Heart left ventricle (tissue), 16 donors: Measurements from ENCODE around the gene PIF1. TPM values are rescaled to one million over a fixed set of nuclear protein-coding genes. Genes with fewer than 3 reads are reported as not detected.

ENCODE experiments used
- ATAC-seq, 4 donors: fragments of 200-7000 bp; cut with Tn5 transposase; one replicate each; pipeline ENCODE4 v1.9.1; 2020 to 2022; ENCODE audit warnings: moderate library complexity in 4 of 4, mild to moderate bottlenecking in 3 of 4, moderate number of reproducible peaks in 1 of 4
- DNase-seq, 5 donors: peaks; one replicate each; pipeline ENCODE4 v3.0.0-alpha.2; 2020
- H3K27ac ChIP-seq, 12 donors: fragments of 200-600 bp; sonication (generic) in 4 of 12; one replicate each; pipeline versions ENCODE4 v1.5.0 to v1.8.0; 2016 to 2022; ENCODE audit warnings: mild to moderate bottlenecking in 2 of 12
- H3K27me3 ChIP-seq, 9 donors: fragments of 200-600 bp; sonication (generic) in 2 of 9; one replicate each; pipeline versions ENCODE4 v1.5.1 to v1.8.0; 2016 to 2022; ENCODE audit warnings: mild to moderate bottlenecking in 3 of 9
- H3K36me3 ChIP-seq, 9 donors: fragments of 200-600 bp; sonication (generic) in 2 of 9; one replicate each; pipeline versions ENCODE4 v1.5.0 to v1.8.0; 2018 to 2022; ENCODE audit warnings: mild to moderate bottlenecking in 2 of 9
- H3K4me1 ChIP-seq, 12 donors: fragments of 200-600 bp; sonication (generic) in 4 of 12; one replicate each; pipeline versions ENCODE4 v1.5.0 to v1.8.0; 2016 to 2022; ENCODE audit warnings: mild to moderate bottlenecking in 3 of 12
- H3K4me3 ChIP-seq, 12 donors: fragments of 200-600 bp; sonication (generic) in 4 of 12; one replicate each; pipeline versions ENCODE4 v1.5.0 to v1.8.0; 2017 to 2022; ENCODE audit warnings: mild to moderate bottlenecking in 9 of 12, moderate library complexity in 4 of 12
- H3K9me3 ChIP-seq, 12 donors: fragments of 200-600 bp; sonication (generic) in 4 of 12; one replicate each; pipeline versions ENCODE4 v1.5.0 to v1.8.0; 2016 to 2022; ENCODE audit warnings: mild to moderate bottlenecking in 1 of 12
- POLR2A ChIP-seq, 2 donors: fragments of 450-650 bp; IDR thresholded peaks; one replicate each; pipeline ENCODE4 v1.6.1; 2017; ENCODE audit warnings: antibody characterized with exemption in 2 of 2, mild to moderate bottlenecking in 2 of 2, moderate library complexity in 2 of 2
- WGBS, 4 donors: extraction: QIAGEN DNeasy Blood & Tissue Kit in 2 of 4; methylation state at CpG; one replicate each; pipeline versions ENCODE4 v1.1.5 to v1.1.7; 2013 to 2018; 5-methylcytosine and 5-hydroxymethylcytosine counted together
- intact Hi-C, 10 donors: fragments of 100-400 bp; cut with DNase I; formaldehyde crosslinking; loops; one replicate each; pipeline versions ENCODE4 v1.11.1 to v1.14.2; 2022
- polyA plus RNA-seq, 2 donors: library from polyadenylated mRNA; stranded (reverse); fragments of 200-250 nt; gene quantifications; one replicate each; pipeline ENCODE4 v1.2.3, GENCODE V29; 2013
- total RNA-seq, 9 donors: library from RNA; depleted of rRNA in 2 of 9; stranded (reverse); fragments of >200 nt in 2 of 9; fragmentation: NEBNext Ultra II Directional in 3 of 9; extraction: Animal tissue kit (Norgen Biotek cat#: 25700) in 3 of 9; gene quantifications; one replicate each; pipeline versions ENCODE4 v1.1.0 to v1.2.4, GENCODE V29; 2016 to 2023
- TF ChIP-seq, protein P1 (sequence below), 12 donors: fragments of 200-600 bp; sonication (generic) in 4 of 12; IDR thresholded peaks; one replicate each; pipeline versions ENCODE4 v1.5.0 to v1.8.0; 2018 to 2022; ENCODE audit warnings: antibody characterized with exemption in 12 of 12, mild to moderate bottlenecking in 5 of 12
- donor health status: ischemic (EF 13 %, LVEDD 7.1; RV severe dilation, severe dysfunction).
- donor health status: healthy with polysubstance abuse.
- donor health status: DM: no; HTN: yes; CAD: no.
- donor health status: DM: no; HTN: no; CAD: no.
- donor health status: ischemic (EF 25% LVEDD 6.9; RV normal size, moderate dysfunction).
- donor health status: ischemic (EF 25% LVEDD 5.7; RV mildly dilated, moderate dysfunction).
- donor health status: healthy.
- donor health status: DM: yes; HTN: yes; CAD: no.
- donor health status: ischemic (EF 35%, LVEDD 5.7; RV mildly dilated, moderate dysfunction).
- donor health status: nonischemic (EF 11% LVEDD 7.7; RV severe dilation, severe dysfunction).
- donor health status: DM: yes; HTN: yes; CAD: no.
- donor health status: PGD.
- donor health status: ischemic (EF 29% LVEDD 5.4; RV normal size, mild dysfunction).
- donor health status: nonischemic (EF 23%, LVEDD 6.1; RV moderate dilation, normal function).

The PIF1 gene
- total and polyA plus RNA-seq, 11 donors = 0.23 to 4.6 (median 0.52) TPM; not detected in 2

DNA sequence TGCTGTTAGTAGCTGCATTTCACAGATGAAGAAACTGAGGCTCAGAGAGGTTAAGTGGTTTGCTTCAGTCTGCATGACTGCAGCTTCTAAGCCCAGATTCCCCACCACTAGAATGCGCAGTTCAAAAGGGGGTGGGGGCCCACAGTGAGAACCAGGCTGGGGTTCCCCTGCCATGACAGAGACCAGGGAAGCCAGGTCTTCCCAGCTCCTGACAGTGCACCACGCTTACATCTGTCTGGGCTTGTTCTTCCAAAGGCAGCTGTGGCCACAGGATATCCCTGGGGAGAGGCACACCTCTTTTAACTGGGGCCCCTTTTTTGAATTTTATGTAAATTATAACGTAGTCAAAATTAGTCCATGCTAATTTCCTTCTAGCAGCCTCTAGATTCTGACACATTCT, 21.6 kb upstream of the PIF1 start:
- DNase-seq (peak in 1 of 5 donors; percentile 18), ATAC-seq (no peak)
- peak overlapping the region in 3 of 12 donors; percentile 96 to 98 (median 98) for H3K27ac ChIP-seq
- intact Hi-C loops = loop anchor here in 1 of 10 donors (5.0 kb wide), 1 partner anchor 45 kb away; no protein-coding TSS in a partner anchor
- peaks cover 0 to 75% (median 29%) of the 10 kb centered on the region in 9 donors for H3K36me3 ChIP-seq
- H3K9me3 ChIP-seq = no peaks in the 10 kb centered on the region
- TF ChIP-seq, protein P1, sequence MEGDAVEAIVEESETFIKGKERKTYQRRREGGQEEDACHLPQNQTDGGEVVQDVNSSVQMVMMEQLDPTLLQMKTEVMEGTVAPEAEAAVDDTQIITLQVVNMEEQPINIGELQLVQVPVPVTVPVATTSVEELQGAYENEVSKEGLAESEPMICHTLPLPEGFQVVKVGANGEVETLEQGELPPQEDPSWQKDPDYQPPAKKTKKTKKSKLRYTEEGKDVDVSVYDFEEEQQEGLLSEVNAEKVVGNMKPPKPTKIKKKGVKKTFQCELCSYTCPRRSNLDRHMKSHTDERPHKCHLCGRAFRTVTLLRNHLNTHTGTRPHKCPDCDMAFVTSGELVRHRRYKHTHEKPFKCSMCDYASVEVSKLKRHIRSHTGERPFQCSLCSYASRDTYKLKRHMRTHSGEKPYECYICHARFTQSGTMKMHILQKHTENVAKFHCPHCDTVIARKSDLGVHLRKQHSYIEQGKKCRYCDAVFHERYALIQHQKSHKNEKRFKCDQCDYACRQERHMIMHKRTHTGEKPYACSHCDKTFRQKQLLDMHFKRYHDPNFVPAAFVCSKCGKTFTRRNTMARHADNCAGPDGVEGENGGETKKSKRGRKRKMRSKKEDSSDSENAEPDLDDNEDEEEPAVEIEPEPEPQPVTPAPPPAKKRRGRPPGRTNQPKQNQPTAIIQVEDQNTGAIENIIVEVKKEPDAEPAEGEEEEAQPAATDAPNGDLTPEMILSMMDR (IDR thresholded peaks at IDR 0.05) = no peak
- no peak for TF ChIP-seq POLR2A (IDR thresholded peaks at IDR 0.05)
- no peaks in the 10 kb centered on the region for H3K27me3 ChIP-seq
- H3K4me3 ChIP-seq = peak overlapping the region in 1 of 12 donors; percentile 99
- 65 to 79% (median 77%) methylated on average over 3 of the region's 3 CpGs for WGBS, 4 donors
- H3K4me1 ChIP-seq = peaks cover 6 to 89% (median 57%) of the 10 kb centered on the region in 12 donors

DNA sequence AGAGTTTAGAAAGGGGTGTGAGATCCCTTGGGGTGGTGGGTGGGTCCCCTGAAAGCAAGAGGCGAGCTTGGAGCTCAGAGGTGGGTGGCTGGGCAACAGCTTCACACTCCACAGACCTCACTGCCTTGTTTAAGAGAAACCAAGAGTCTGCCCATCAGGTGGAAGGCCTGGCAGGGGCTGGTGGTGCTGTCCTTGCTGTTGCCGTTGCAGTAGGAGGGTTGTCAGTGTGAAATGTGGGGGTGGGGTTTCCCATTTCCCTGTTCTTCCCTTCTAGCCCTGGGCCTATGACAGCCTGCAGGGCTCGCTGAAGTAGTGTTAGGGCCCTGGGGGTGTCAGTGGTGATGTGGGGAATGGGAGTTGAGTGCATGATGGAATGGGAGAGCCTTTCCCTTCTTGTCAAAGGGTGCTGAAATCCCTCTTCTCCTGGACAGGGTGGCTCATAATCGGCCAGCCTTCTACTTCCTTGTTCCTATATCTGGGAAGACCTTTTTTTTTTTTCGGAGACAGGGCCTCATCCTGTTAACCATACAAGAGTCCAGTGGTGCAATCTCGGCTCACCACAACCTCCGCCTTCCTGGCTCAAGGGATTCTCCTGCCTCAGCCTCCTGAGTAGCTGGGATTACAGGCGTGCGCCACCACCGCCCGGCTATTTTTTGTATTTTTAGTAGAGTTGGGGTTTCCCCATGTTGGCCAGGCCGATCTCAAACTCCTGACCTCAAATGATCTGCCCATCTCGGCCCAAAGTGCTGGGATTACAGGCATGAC, 20.6 kb upstream of the PIF1 start:
- H3K36me3 ChIP-seq = peaks cover 0 to 64% (median 26%) of the 10 kb centered on the region in 9 donors
- H3K4me1 ChIP-seq = peaks cover 6 to 81% (median 47%) of the 10 kb centered on the region in 12 donors
- peak overlapping the region; percentile 44 to 98 (median 96) for H3K27ac ChIP-seq
- H3K27me3 ChIP-seq = no peaks in the 10 kb centered on the region
- TF ChIP-seq, protein P1 (IDR thresholded peaks at IDR 0.05) = no peak
- no peak for TF ChIP-seq POLR2A (IDR thresholded peaks at IDR 0.05)
- 56 to 78% (median 74%) methylated on average over 13 of the region's 13 CpGs for WGBS, 4 donors
- intact Hi-C loops = loop anchor here in 1 of 10 donors (5.0 kb wide), 1 partner anchor 46 kb away; no protein-coding TSS in a partner anchor
- H3K9me3 ChIP-seq = no peaks in the 10 kb centered on the region
- DNase-seq = peak in 1 of 5 donors; percentile 56
- no peak for ATAC-seq
- peak overlapping the region in 9 of 12 donors; percentile 86 to 100 (median 98) for H3K4me3 ChIP-seq

DNA sequence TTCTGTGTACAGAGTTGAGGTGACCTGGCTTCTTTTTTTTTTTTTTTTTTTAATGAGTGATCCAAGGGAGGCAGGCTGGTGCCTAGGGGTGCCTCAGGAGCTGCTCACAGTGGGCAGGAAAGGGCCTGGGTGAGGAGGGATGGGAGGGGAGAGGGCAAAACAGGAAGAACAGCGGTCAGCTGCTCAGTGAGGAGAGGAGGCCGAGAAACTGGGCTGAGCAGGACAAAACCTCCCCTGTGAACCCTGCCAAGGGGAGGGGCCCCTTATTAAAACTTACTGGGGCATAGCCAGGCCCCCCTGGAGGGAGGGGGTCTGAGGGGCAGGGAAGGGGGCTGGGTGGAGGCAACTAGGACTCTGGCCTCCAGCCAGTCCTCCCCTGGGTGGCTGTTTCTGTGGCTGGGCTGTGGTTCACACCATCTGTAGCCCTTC, 19.8 kb upstream of the PIF1 start:
- peaks cover 0 to 56% (median 18%) of the 10 kb centered on the region in 9 donors for H3K36me3 ChIP-seq
- peak overlapping the region; percentile 44 to 98 (median 96) for H3K27ac ChIP-seq
- peak overlapping the region in 9 of 12 donors; percentile 86 to 100 (median 98) for H3K4me3 ChIP-seq
- no peaks in the 10 kb centered on the region for H3K9me3 ChIP-seq
- TF ChIP-seq, protein P1 (IDR thresholded peaks at IDR 0.05) = no peak
- TF ChIP-seq POLR2A (IDR thresholded peaks at IDR 0.05) = no peak
- no peaks in the 10 kb centered on the region for H3K27me3 ChIP-seq
- DNase-seq (peak; percentile 59 to 77 (median 66)), ATAC-seq (peak in 3 of 4 donors; percentile 4 to 39 (median 10))
- intact Hi-C loops = loop anchor here in 1 of 10 donors (5.0 kb wide), 1 partner anchor 47 kb away; no protein-coding TSS in a partner anchor
- H3K4me1 ChIP-seq = peaks cover 6 to 81% (median 50%) of the 10 kb centered on the region in 12 donors
- WGBS, 4 donors = 42 to 59% (median 50%) methylated on average over 2 of the region's 2 CpGs

DNA sequence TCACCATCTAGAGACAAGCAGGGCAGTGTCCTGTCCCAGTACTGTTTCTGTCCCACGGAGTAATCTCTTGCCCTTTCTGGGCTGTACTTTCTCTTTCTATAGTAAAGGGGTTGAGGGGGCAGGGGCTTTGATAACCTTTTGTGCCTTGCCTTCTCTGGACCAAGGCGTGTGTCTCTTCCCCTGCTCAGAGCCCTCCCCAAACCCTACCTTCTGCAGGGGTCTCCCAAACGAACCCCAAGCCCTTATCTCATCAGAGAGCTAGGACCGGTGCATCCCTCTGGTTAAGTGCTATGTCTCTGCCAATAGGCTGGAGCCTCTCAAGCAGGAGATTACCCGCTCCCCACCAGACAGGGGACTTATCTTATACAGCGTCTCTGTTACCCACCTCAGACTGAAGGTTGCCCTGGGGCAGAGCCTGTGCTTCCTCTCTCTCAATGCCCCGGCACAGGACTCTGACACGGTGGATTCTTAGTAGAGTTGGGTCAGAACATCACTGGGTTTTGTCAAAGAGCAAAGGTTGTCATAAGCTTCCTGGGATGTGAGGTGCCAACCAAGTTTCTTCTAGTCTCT, 19.2 kb upstream of the PIF1 start:
- no peak for ATAC-seq
- Histone ChIP-seq H3K27ac (peak overlapping the region; percentile 33 to 98 (median 96)), H3K36me3 (peaks cover 0 to 51% (median 13%) of the 10 kb centered on the region in 9 donors), H3K4me3 (peak overlapping the region in 9 of 12 donors; percentile 86 to 100 (median 98)), H3K4me1 (peaks cover 6 to 76% (median 50%) of the 10 kb centered on the region in 12 donors), H3K27me3 (no peaks in the 10 kb centered on the region), H3K9me3 (no peaks in the 10 kb centered on the region)
- TF ChIP-seq POLR2A (IDR thresholded peaks at IDR 0.05) = no peak
- TF ChIP-seq, protein P1 (IDR thresholded peaks at IDR 0.05) = no peak
- no peak for DNase-seq
- 36 to 46% (median 40%) methylated on average over 8 of the region's 8 CpGs for WGBS, 4 donors
- intact Hi-C loops = loop anchor here in 8 of 10 donors (5.0 kb wide), 3 partner anchors 48 to 143 kb away; partner anchors contain the start of gene SPG21 (in 1 of the 8)
